NT2/D1 (cell line): ENCODE data around the gene HNRNPC.

ENCODE experiments used
- YY1 ChIP-seq: IDR thresholded peaks from 2 replicates; pipeline ENCODE4 v1.6.1; 2011; ENCODE audit not compliant: insufficient read length, insufficient read depth
- ZNF274 ChIP-seq: IDR thresholded peaks from 2 replicates; pipeline ENCODE4 v1.6.1; 2011; ENCODE audit warnings: mild to moderate bottlenecking, low read depth, low read length

GRCh38 chr14:21311614-21312013 lies 42.4 kb upstream of the HNRNPC start:
- TF ChIP-seq ZNF274: no peak
- no peak for TF ChIP-seq YY1
